NCI-H524 treated with DMSO at 0.1 percent for 48 hours (cell line): ENCODE data around the gene RAMP1.
"Not testable (repeated sequence)": the region's sequence is repeated elsewhere in the genome, so short reads cannot be mapped to it uniquely, and the experiment has no call there.

Source experiments
- DNase-seq: peaks from one replicate; lab custom pipeline; 2025; lab: John Stamatoyannopoulos, UW

The RAMP1 gene

DNA sequence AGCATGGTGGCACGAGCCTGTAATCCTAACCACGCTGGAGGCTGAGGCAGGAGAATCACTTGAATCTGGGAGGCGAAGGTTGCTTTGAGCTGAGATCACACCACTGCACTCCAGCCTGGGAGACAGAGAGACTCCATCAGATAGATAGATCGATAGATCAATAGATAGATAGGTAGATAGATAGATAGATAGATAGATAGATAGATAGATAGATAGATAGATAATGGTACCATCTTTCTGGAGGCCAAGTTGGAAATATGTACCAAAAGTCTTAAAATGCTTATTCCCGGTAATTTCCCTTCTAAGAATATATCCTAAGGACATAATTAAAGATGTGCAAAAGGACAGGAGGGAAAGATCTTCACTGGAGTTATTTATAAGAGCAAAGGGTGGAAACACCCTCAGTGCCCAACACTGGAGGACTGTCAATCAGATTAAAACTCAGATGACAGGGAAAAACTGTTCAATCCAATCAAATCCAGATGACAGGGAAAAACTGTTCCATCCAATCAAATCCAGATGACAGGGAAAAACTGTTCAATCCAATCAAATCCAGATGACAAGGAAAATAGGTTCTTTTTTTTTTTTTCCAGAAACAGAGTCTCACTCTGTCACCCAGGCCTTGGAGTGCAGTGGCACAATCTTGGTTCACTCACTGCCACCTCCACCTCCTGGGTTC, 58.4 kb downstream of the RAMP1 start:
- no peak for DNase-seq

DNA sequence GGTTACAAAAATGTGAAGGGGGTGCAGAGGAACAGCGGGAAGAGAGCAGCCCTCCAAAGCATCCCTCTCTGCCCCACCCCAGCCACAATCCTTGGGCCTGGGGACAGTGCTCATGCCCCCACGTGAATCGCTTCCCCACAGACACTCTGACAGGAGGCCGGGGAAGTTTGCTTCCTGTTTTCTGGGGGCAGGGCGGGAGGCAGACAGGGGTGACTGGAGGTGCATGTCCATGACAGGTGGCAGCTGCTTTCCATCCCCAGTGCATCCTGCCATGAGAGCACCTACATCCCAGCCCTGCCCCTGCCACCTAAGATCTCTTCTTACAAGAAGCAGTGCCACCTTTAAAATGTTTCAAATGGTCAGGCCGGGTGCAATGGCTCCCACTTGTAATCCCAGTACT, 60.2 kb downstream of the RAMP1 start:
- no peak for DNase-seq

DNA sequence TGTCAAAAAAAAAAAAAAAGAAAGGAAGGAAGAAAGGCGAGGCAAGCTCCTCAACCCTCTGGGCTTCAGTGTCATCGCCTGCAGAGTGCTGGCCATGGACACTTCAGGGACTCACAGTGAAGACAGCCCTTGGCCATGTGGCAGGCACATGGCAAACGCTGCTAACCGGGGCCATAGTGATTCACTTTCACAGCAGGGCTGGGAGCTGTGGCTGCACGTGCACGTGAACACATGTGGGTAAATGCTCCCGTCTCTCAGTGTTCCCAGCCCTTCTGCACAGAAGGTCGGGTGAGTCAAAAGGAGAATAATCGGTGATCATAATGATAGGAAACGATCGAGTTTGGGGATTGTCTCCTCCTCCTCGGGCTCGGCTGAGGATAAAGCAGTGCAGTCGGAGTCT, 61.2 kb downstream of the RAMP1 start:
- DNase-seq: no peak

DNA sequence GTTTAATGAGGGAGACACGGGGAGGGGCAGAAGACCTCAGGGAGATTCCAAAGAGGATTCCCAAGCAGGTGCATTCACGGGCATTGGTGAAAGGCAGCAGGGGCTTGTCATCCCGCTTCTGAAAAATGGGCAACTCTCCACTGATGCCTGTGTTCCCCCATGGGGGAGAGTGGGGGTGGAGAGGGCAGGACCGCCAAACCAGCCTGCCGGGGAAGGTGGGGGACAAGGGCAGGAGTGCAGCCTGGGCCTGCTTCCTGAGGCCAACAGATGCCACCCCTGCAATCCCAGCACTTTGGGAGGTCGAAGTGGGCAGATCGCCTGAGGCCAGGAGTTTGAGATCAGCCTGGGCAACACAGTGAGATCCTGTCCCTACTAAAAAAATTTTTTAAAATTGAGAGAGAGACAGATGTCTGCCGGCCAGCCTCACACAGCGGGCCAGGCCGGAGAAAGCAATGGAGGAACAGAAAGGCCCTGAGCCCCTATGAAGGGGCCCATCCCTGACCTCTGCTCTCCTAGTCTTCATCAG, 62.6 kb downstream of the RAMP1 start:
- DNase-seq: no peak

DNA sequence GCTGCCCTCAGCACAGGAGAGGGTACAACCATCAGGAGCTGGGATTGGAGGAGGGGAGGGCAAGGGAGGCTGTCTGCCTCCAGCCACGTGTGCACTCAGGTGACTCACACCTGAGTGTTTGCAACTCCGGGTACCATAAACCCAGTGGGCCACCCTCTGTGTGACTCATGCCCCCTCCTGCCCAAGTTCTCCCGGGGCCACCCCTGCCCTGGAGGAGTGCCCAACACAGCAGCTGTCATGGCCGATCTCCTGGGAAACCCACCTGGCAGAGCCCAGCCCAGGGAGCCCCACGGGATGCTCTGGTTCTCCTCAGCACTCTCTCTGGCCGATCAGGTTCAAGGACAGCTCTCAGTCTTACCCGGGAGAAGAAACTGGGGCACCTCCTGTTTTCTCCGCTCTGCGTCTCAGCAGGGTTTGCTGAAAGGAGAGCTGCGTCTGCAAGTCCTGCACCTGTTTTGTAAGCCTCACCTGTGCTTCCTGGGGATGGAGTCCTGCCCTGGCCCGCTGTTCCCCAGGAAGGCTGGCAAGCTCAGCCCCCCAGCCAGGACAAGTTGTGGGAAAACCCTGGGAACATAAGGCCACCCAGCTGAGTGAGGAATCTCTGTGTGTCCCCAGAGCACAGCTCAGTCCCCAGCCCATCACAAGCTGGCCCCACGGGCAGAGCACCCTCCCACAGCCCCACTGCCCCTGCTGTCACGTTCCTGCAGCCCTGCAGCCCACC, 63.4 kb downstream of the RAMP1 start:
- DNase-seq: no peak

DNA sequence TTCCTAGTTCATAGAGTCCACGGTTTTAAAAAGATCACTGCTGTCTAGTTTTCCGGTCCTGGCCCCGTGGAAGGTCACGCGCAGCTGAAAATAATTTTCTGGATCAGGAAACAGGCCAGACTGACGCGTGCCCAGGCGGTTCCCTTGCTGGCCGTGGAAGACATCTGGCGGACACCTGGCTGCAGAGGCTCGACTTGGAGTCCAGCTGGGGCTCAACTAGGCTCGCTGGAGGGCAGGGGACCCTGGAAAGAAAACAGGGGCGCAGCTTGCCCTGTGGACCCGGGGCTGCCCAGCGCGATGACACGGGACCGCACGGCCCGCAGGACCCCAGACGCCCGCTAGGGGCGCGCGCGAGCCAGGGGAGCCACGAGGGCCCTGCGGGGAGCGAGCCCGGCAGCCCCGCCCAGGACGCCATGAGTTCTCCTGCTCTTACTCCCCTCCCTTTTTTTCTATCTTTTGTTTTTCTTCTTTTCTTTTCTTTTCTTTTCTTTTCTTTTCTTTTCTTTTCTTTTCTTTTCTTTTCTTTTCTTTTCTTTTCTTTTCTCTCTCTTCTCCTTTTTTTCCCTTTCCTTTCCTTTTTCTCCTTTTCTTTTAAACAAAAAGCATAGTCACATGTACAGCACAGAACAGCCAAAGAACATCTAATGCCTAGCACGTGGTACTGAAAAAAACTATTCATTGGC, 64.2 kb downstream of the RAMP1 start:
- DNase-seq: no peak

DNA sequence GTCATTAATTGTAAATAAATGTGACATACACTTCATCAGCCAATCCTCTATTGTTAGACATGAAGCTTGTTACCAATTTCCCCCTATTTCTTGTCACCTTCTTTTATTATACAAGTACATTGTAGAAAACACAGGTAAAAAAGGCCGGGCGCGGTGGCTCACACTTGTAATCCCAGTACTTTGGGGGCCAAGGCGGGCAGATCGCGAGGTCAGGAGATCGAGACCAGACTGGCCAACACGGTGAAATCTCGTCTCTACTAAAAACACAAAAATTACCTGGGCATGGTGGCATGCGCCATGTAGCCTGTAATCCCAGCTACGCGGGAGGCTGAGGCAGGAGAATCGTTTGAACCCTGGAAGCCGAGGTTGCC, 64.7 kb downstream of the RAMP1 start:
- no peak for DNase-seq

DNA sequence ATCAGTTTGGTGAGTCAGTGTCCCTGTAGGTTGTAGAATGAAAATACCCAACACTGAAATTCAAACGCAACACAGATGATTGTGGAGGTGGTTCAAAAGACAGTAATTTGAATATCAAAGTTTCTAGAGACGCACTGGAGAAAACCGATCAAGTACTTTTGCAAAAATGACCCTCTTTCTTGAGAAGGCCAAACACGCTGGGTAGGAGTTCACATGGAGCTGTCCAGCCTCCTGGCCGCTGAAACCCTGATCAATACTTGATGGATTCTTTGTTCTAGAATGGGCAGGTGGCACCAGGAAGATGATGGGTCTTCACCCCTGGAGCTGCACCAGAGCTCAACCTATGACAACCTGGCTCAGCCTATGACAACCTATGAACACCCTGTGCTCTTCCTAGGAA, 67.7 kb downstream of the RAMP1 start:
- no peak for DNase-seq

DNA sequence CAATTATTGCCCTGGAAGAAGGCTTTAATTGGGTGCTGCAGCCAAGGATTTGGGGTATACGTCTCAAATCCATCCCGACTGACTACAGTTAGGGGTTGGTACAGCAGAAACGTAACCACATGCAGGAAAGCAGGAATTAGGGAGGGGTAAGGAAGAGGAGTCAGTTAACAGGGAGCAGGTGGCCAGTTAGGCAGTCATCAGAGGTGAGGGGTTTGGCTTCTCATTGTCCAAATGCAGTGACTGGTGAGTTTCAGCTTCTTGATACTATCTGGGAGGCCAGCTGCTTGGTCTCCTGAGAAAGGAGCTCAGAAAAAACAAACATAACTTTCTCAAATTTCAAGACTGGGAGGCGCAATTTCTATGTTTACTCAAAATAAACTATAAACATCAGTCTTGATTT, 68.6 kb downstream of the RAMP1 start:
- DNase-seq: no peak

DNA sequence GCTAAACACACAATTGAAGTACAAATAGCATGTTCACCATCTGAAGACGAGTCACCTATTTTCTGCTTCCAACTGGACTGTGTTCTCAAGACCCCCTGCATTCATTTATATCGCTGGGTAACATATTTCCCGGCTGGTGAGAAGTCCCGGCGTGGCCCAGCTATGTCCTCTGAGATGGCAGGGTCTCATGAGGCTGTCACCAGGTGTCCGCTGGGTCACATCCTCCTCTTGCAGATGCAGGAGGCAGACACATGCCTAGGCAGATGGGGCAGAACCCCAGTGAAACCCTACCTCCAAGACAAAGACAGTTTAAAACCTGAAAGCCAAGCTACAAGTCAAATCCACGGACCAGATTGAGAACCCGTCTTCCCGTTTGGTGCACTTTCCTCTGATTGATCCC, 70.6 kb downstream of the RAMP1 start:
- DNase-seq: no peak

DNA sequence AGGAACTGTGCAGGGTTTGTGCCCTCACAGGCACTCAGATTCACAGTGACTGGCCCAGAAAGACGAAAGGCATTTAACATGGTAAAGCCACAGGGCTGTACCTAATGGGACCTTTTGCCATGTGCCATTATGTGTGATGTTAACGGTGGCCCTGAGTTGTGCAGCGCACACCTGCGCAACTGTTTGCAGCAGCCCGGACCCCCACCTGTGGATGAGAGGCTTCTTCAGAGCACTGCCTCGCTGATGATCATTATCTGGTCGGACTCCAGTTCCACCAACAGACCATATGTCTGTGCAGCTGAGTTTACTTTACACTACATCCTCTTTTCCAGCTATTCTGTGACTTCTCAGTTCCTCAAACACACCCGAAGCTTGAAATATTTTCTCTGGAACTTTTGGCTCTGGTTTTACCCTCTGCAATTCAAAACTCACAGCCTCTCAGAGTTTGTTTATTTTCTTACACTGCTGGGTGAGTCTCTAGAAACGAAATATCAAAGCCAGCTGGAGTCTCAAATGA, 71.8 kb downstream of the RAMP1 start:
- DNase-seq: no peak

DNA sequence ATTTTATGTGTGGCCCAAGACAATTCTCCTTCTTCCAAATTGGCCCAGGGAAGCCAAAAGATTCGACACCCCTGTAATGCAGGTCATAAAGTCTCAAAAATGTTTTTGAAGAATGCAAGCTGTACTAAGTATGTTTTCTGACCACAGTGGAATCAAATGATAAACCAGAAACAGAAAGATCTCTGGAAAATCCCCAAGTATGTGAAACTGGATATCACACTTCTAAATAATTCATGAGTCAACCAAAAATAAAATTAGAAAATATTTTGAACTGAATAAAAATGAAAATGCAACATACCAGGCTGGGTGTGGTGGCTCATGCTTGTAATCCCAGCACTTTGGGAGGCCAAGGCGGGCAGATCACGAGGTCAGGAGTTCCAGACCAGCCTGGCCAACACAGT, 73.3 kb downstream of the RAMP1 start:
- no peak for DNase-seq

DNA sequence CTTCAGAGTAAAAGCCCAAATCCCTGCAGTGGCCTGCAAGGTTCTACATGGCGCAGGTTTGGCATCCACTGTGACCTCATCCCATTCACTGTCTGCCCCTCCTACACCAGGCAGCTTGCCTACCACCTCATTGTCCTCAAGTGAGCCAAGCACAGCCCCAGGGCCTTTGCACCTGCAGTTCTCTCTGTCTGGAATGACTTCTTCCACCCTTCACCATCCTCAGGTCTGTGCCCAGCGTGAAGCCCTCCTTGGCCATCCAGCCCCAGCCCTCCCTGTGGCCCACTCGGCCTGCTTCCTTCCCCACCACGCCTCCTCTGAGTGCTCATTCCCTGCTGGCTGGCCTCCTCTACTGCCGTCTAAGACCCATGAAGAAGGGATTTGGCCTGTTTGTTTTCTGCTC, 74.8 kb downstream of the RAMP1 start:
- DNase-seq: no peak

DNA sequence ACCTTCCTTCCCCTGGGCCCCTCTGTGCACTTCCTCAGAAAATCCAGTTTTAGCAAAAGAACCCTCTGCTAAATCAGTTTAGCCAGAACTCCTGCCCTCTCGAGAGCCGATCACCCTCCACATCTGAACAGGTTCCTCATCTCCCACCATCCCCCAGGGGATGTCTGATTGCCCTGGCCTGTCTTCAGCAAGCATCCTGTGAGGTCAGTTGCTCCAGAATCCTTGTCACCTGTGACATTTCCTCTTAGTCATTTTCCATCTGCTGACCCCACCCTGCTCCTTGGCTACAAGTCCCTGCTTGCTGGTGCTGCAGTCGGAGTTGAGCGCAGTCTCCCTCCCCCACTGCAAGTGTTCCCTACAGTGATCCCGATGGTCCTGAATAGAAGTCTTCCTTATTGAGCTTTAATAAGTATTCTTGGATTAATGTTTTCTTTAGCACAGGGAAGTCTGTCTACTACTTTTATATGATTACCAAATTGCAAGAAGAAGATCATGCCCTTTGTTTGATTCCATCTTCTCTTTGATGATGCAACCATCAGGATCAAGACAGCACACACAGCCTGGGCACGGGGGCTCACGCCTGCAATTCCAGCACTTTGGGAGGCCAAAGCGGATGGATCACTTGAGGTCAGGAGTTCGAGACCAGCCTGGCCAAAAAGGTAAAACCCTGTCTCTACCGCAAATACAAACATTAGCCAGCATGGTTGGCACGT, 76.5 kb downstream of the RAMP1 start:
- DNase-seq: no peak

DNA sequence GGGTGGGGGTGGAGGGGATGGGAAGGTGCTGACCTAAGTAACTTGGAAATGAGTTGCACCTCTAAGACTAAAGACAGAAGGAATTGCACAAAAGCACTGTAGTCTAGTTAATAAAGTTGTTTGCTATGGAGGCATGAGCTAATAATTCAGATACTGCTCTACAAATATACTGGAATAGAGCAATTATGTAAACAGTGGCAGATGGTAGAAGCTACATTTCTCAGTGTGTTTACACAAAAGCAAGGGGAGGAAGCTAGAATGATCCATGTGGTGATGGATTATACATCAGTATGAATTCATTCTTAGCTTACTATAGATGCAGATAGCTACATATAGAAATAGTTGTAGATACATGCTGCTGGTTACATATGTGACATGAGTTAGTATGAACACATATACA, 79.8 kb downstream of the RAMP1 start:
- DNase-seq: no peak

DNA sequence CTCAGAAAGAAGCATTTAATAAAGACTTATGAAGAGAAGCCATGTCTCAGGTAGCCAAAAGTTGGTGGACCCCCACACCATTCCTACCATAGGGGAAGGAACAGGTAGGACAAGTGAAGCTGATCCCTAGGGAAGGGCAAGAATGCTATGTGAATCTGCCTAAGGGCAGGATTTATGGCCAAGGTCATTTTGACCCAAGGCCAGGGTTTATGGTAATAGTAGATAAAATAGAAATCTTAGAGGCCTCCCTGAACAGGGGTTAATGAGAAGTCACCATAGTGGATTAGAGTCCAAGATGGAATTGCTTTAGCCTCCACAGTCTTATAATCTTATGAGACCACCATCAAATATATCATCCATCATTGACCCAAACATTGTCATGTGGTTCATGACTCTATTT, 81.4 kb downstream of the RAMP1 start:
- no peak for DNase-seq

DNA sequence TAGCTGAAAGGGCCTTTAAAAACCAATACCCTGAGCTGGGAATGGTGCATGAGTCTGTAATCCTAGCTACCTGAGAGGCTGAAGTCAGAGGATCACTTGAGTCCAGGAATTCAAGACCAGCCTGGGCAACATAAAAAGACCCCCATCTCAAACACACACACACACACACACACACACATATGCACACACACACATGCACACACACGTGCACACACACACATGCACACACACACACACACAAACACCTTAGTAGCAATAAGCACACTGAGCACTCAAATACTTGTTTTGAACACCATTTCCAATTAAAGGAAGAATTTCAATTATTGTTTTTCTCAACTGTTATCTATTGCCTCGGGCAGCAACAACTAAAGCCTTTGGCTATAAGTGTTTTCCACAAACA, 81.8 kb downstream of the RAMP1 start:
- DNase-seq: no peak

DNA sequence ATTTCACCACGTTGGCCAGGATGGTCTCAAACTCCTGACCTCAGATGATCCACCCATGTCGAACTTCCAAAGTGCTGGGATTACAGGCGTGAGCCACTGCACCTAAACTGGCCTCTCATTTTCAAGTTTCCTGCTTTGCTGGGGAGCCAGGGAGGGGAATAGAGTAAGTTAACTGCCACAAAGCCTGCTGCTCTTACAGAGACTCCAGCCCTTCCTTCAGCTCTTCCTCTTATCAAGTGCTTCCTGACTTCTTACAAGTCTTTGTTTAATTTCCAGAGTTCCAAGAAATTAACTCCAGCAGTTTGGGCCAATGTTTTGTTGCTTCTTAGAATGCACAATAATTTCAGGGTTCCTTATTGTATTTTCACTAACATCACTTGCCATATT, 83.1 kb downstream of the RAMP1 start:
- DNase-seq: no peak

DNA sequence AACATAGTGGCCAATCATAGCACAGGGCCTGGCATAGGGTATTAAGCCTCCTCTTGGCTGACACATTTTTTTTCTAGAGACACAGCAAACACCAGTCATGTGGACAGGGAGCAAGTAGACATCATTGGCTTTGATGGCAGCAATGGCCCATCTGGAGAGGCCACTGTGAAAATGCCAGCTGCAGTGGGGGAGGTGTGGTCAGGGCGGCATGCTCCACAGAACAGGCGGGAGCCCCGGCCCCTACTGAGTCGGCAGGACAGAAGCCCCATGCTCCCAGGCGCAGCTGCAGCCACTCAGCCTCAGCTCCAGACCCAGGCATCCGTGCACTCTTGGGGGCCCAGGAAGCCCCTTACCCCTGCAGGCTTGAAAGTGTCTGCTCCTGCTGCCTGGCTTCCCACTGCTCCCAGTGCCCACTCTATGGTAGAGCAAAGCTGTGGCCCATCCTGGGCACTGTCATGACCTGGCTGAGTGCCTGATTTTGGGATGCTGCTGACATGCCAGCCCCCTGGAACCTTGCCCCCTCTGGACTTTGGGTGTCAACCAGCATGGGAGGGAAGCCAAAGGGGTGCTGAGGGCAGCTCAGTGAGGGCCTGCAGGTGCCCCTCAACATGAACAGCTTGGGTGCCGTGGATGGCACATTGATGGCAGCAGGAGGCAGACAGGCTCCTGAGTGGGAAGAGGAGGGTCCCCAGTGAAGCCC, 84.1 kb downstream of the RAMP1 start:
- peak; percentile 71 for DNase-seq

DNA sequence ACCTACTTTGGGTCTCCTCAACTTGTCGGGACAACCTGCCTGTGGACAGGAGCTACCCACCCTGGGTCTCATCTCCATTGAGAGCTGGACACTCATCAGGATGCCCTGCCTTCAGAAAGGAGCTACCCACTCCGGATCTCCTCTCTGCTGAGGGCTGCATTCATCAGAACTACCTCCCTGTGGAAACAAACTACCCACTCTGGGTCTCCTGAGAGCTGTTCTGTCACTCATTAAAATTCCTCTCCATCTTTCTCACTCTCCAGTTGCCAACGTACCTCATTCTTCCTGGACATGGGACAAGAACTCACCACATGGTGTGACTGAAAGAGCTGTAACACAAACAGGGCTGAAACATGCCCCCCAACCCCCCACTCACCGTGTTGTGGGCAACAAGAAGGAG, 84.9 kb downstream of the RAMP1 start:
- no peak for DNase-seq

DNA sequence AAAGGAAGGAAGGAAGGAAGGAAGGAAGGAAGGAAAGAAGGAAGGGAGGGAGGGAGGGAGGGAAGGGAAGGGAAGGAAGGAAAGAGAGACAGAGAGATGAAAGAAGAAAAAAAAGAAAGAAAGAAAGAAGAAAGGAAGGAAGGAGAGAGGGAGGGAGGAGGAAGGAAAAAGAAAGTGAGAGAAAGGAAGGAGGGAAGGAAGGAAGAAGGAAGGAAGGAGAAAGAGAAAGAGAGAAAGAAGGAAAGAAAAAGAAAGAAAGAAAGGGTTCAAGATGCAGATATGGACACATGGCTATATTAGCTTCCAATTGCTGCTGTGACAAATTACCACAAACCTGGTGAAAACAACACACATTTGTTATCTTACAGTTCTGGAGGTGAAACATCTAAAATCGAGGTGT, 87.0 kb downstream of the RAMP1 start:
- no peak for DNase-seq

DNA sequence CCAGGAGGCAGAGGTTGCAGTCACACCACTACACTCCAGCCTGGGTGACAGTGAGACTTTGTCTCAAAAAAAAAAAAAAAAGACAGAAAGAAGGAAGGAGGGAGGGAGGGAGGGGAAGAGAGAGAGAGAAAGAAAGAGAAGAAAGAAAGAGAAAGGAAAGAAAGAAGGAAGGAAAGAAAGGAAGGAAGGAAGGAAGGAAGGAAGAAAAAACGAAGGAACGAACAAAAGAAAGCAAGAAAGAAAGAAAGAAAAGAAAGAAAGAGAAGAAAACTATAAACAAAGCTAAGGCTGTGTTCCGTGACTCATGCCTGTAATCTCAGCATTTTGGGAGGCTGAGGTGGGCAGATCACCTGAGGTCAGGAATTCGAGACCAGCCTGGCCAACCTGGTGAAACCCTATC, 91.9 kb downstream of the RAMP1 start:
- DNase-seq: not testable (repeated sequence)
